Spinal cord (tissue), 4 donors: ENCODE data around the gene CFAP77. TPM values are rescaled to one million over a fixed set of nuclear protein-coding genes. Genes with fewer than 3 reads are reported as not detected.
A peak's percentile ranks its signal among the peaks of the same experiment; 100 is the strongest.

Experiments
- polyA plus RNA-seq, 2 donors: library from polyadenylated mRNA; unstranded; fragments of 120-200 nt; gene quantifications; one replicate each; pipeline ENCODE4 v1.2.1, GENCODE V29; 2013; ENCODE audit not compliant: insufficient read length in 2 of 2
- small RNA-seq: library from RNA; depleted of rRNA; stranded (forward); fragments of <200 nt; gene quantifications from one replicate; pipeline ENCODE3, GENCODE V24; 2014; ENCODE audit warnings: low replicate concordance
- total RNA-seq, 2 donors: library from RNA; depleted of rRNA in 1 of 2; stranded (reverse); fragments of 120-200 nt in 1 of 2; fragments of >200 nt in 1 of 2; gene quantifications; one replicate each; pipeline versions ENCODE4 v1.2.3 to v1.2.4, GENCODE V29; 2013 to 2014

The CFAP77 gene
- total and polyA plus RNA-seq, 4 donors, result 0.30 to 6.9 (median 4.7) TPM

Small RNA genes within 50 kb of the gene (small RNA-seq; reads per million reads assigned to genes)
- gene RNU5D-2P, result 2.1 reads per million, percentile 90 among the genes with 10 or more reads in this experiment

Other genes with a start within 250 kb of the CFAP77 start
- gene NTNG2, start 248.2 kb upstream of the CFAP77 start, total RNA-seq, result 10 to 100 TPM in 1 of 2 donors, 1 to 10 TPM in 1; 5.4 to 23.0 TPM
- 10 to 100 TPM in 1 of 2 donors, 1 to 10 TPM in 1; 9.4 to 12.5 TPM for gene NTNG2, start 248.2 kb upstream of the CFAP77 start, polyA plus RNA-seq
- gene SETX, start 55.2 kb upstream of the CFAP77 start, total RNA-seq, result 10 to 100 TPM; 66.3 to 88.7 TPM
- gene SETX, start 55.2 kb upstream of the CFAP77 start, polyA plus RNA-seq, result 10 to 100 TPM; 38.0 to 42.8 TPM
- 10 to 100 TPM; 11.1 to 14.5 TPM for gene TTF1, start 3.4 kb upstream of the CFAP77 start, total RNA-seq
- gene TTF1, start 3.4 kb upstream of the CFAP77 start, polyA plus RNA-seq, result 10 to 100 TPM; 12.3 to 13.0 TPM
- gene BARHL1, start 172.4 kb downstream of the CFAP77 start, total RNA-seq, result 1 to 10 TPM in 1 of 2 donors, not detected in 1; 2.0 TPM
- 1 to 10 TPM; 3.2 to 3.3 TPM for gene BARHL1, start 172.4 kb downstream of the CFAP77 start, polyA plus RNA-seq